ENCODE data around the gene EGFL7. TPM values are rescaled to one million over a fixed set of nuclear protein-coding genes. Genes with fewer than 3 reads are reported as not detected.
A peak's percentile ranks its signal among the peaks of the same experiment; 100 is the strongest.

EGFL7 gene
- polyA plus RNA-seq, 3 donors = 1.3 to 2.8 (median 2.2) TPM

GRCh38 chr9:136644593-136645351, 17.9 kb upstream of the EGFL7 start:
- DNase-seq = peak; percentile 91 to 97 (median 93)
- peaks cover 2% of the 10 kb centered on the region in 2 donors for H3K36me3 Mint-ChIP-seq
- peaks cover 41% of the 10 kb centered on the region for H3K4me1 Mint-ChIP-seq
- H3K4me3 Mint-ChIP-seq = peak overlapping the region; percentile 62 to 68
- H3K27me3 Mint-ChIP-seq (ENCODE audit: low read depth in 3 of 3) = peaks cover 22 to 56% (median 45%) of the 10 kb centered on the region in 3 donors
- H2AFZ ChIP-seq (ENCODE audit: insufficient read depth, low read depth, low read length, poor library complexity, severe bottlenecking) = peak overlapping the region; percentile 82
- peak; percentile 98 for TF ChIP-seq CTCF (IDR thresholded peaks at IDR 0.05)
- H3K79me2 ChIP-seq (ENCODE audit: insufficient read depth, low read length) = no peaks in the 10 kb centered on the region
- H3K27me3 ChIP-seq (ENCODE audit: control insufficient read depth in 2 of 2, insufficient read depth in 2 of 2, low read length in 2 of 2) = peaks cover 0 to 20% of the 10 kb centered on the region in 2 donors
- no peaks in the 10 kb centered on the region for H4K20me1 ChIP-seq (ENCODE audit: insufficient read depth, low read length)
- no peaks in the 10 kb centered on the region for H3K36me3 ChIP-seq (replicated peaks in 1 of 2; ENCODE audit: control insufficient read depth in 1 of 2, insufficient read depth in 2 of 2, low read length in 2 of 2)
- WGBS (ENCODE audit: insufficient coverage) = under 1% methylated on average over 26 of the region's 30 CpGs
- peak overlapping the region in 2 of 3 experiments; percentile 40 to 62 for H3K4me3 ChIP-seq (replicated peaks in 1 of 3; ENCODE audit: low read depth in 2 of 3, low read length in 3 of 3)
- H3K27ac Mint-ChIP-seq = peak overlapping the region; percentile 90 to 96 (median 94)
- H3K4me1 ChIP-seq (ENCODE audit: control insufficient read depth in 1 of 2, insufficient read depth in 2 of 2, low read length in 2 of 2) = peaks cover 49 to 52% of the 10 kb centered on the region in 2 donors
- peak overlapping the region; percentile 73 for H3K4me2 ChIP-seq (replicated peaks; ENCODE audit: extremely low read depth, low read length, poor library complexity, severe bottlenecking)
- intact Hi-C loops (cut with micrococcal nuclease) = loop anchor here (5.0 kb wide), 2 partner anchors 53 to 97 kb away; partner anchors contain the start of gene NOTCH1 (in 1 of the 2)
- H3K27ac ChIP-seq (ENCODE audit: low read depth in 1 of 2, low read length in 2 of 2) = peak overlapping the region; percentile 95 to 99
- H3K9me3 ChIP-seq (replicated peaks in 1 of 2; ENCODE audit: control insufficient read depth in 1 of 2, insufficient read depth in 1 of 2, low read length in 2 of 2) = peaks cover 0 to 7% of the 10 kb centered on the region in 2 donors
- H3K9me3 Mint-ChIP-seq = peaks cover 0 to 8% (median 6%) of the 10 kb centered on the region in 7 donors
- H3K9ac ChIP-seq (ENCODE audit: insufficient read depth, low read length, poor library complexity, severe bottlenecking) = peak overlapping the region; percentile 83

GRCh38 chr9:136645352-136645902, 17.3 kb upstream of the EGFL7 start:
- DNase-seq = peak in 1 of 3 donors; percentile 35
- Histone ChIP-seq H3K36me3 (replicated peaks in 1 of 2; ENCODE audit: control insufficient read depth in 1 of 2, insufficient read depth in 2 of 2, low read length in 2 of 2) (no peaks in the 10 kb centered on the region), H3K27me3 (ENCODE audit: control insufficient read depth in 2 of 2, insufficient read depth in 2 of 2, low read length in 2 of 2) (peaks cover 0 to 20% of the 10 kb centered on the region in 2 donors), H2AFZ (ENCODE audit: insufficient read depth, low read depth, low read length, poor library complexity, severe bottlenecking) (peak overlapping the region; percentile 82), H3K9ac (ENCODE audit: insufficient read depth, low read length, poor library complexity, severe bottlenecking) (peak overlapping the region; percentile 83), H3K9me3 (replicated peaks in 1 of 2; ENCODE audit: control insufficient read depth in 1 of 2, insufficient read depth in 1 of 2, low read length in 2 of 2) (peaks cover 0 to 7% of the 10 kb centered on the region in 2 donors), H4K20me1 (ENCODE audit: insufficient read depth, low read length) (no peaks in the 10 kb centered on the region), H3K4me3 (replicated peaks in 1 of 3; ENCODE audit: low read depth in 2 of 3, low read length in 3 of 3) (peak overlapping the region in 2 of 3 experiments; percentile 6 to 62), H3K27ac (ENCODE audit: low read depth in 1 of 2, low read length in 2 of 2) (peak overlapping the region; percentile 95 to 99), H3K4me1 (ENCODE audit: control insufficient read depth in 1 of 2, insufficient read depth in 2 of 2, low read length in 2 of 2) (peaks cover 50 to 54% of the 10 kb centered on the region in 2 donors), H3K79me2 (ENCODE audit: insufficient read depth, low read length) (no peaks in the 10 kb centered on the region), H3K4me2 (replicated peaks; ENCODE audit: extremely low read depth, low read length, poor library complexity, severe bottlenecking) (peak overlapping the region; percentile 73)
- Mint-ChIP-seq H3K4me1 (peaks cover 41% of the 10 kb centered on the region), H3K4me3 (peak overlapping the region; percentile 62 to 68), H3K27me3 (ENCODE audit: low read depth in 3 of 3) (peaks cover 20 to 56% (median 45%) of the 10 kb centered on the region in 3 donors), H3K27ac (peak overlapping the region; percentile 90 to 96 (median 94)), H3K36me3 (peaks cover 2% of the 10 kb centered on the region in 2 donors), H3K9me3 (peaks cover 0 to 8% (median 6%) of the 10 kb centered on the region in 7 donors)
- 25% methylated on average over 14 of the region's 18 CpGs for WGBS (ENCODE audit: insufficient coverage)
- TF ChIP-seq CTCF (IDR thresholded peaks at IDR 0.05) = no peak
- intact Hi-C loops (cut with micrococcal nuclease) = loop anchor here in 1 of 2 donors (5.0 kb wide), 1 partner anchor 52 kb away; no protein-coding TSS in a partner anchor
